MCF 10A (cell line): Measurements from ENCODE around the gene ATP1A2. TPM values are rescaled to one million over a fixed set of nuclear protein-coding genes. Genes with fewer than 3 reads are reported as not detected.

Experiments used
- BruUV-seq: library from RNA; stranded (reverse); fragments of 400-500 nt; replicated peaks from 2 replicates; lab custom pipeline; 2021; lab: Mats Ljungman, UMichigan
- CTCF ChIA-PET: fragments of 300-600 bp; sonication (Branson Sonifier 250); formaldehyde crosslinking; extraction: SDS; loops from one replicate; lab custom pipeline; 2021; ENCODE audit warnings: antibody characterized with exemption, inconsistent platforms; lab: Yijun Ruan, JAX
- POLR2A ChIA-PET: fragments of 300-600, 350-650 bp; sonication (Branson Sonifier 250); formaldehyde crosslinking; extraction: SDS; loops from one replicate; lab custom pipeline; 2020; ENCODE audit warnings: antibody characterized with exemption, inconsistent platforms; lab: Yijun Ruan, JAX
- DNase-seq: peaks from one replicate; pipeline ENCODE4 v3.0.0-alpha.2; 2018; ENCODE audit not compliant: unreplicated experiment
- H3K27ac Mint-ChIP-seq: one replicate; pipeline ENCODE4 v1.8.0; 2022; ENCODE audit warnings: mild to moderate bottlenecking, low read depth, mixed read lengths; ENCODE audit not compliant: unreplicated experiment
- H3K27me3 Mint-ChIP-seq: one replicate; pipeline ENCODE4 v1.8.0; 2022; ENCODE audit warnings: mixed read lengths; ENCODE audit not compliant: insufficient read depth, unreplicated experiment
- H3K36me3 Mint-ChIP-seq: one replicate; pipeline ENCODE4 v1.8.0; 2022; ENCODE audit warnings: mild to moderate bottlenecking, moderate library complexity, mixed read lengths; ENCODE audit not compliant: insufficient read depth, unreplicated experiment
- H3K4me1 Mint-ChIP-seq: one replicate; pipeline ENCODE4 v1.8.0; 2022; ENCODE audit warnings: mixed read lengths; ENCODE audit not compliant: insufficient read depth, unreplicated experiment
- H3K4me3 Mint-ChIP-seq: one replicate; pipeline ENCODE4 v1.8.0; 2022; ENCODE audit warnings: mild to moderate bottlenecking, moderate library complexity, mixed read lengths; ENCODE audit not compliant: unreplicated experiment
- H3K9me3 Mint-ChIP-seq: one replicate; pipeline ENCODE4 v1.8.0; 2022; ENCODE audit warnings: mixed read lengths; ENCODE audit not compliant: unreplicated experiment
- intact Hi-C: fragments of 100-400 bp; cut with micrococcal nuclease; formaldehyde crosslinking; loops from 2 replicates; pipeline ENCODE4 v1.14.1; 2022
- total RNA-seq: library from RNA; stranded (reverse); gene quantifications from 2 replicates; pipeline ENCODE4 v1.2.3, GENCODE V29; 2022
- TF ChIP-seq, protein P1 (sequence below): fragments of 200-600 bp; IDR thresholded peaks from one replicate; pipeline ENCODE4 v1.8.0; 2022; ENCODE audit warnings: antibody characterized with exemption, mild to moderate bottlenecking; ENCODE audit not compliant: unreplicated experiment

The ATP1A2 gene
- total RNA-seq, 1 experiment from 2014 or later: not detected

DNA sequence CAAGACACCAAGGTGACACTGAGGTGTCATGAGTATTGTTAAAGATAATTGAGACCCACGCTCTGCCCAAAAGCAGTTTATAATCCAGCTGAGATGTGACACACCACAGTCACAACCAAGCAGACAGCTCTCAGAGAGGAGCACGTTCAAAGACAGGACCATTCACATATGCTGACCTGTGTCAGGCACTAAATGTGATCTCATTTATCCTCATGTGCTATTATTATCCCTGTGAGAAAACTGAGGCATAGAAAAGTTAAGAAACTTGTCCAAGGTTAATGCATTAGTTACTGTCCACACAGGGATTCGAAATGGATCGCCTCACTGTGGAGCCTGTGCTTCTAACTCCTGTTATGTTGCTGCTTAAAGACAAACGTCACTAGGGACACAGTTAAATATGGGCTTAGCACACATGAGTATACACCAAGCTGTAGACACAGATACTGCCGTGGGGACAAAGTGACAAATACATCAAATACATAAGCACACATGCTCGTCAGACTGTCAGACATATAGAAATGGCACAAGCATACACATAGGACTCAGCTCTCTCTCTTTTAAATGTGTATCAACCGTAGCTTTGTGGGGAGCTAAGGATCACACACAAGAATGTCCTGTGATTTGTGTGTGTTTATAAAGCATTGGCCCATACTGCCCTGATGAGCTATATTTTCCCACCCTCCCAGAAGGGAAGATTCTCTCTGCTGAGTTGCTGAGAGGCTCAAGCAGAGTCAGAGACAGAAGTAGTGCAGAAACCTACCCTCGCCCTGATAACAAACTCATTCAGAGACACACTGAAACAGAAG, 13.6 kb upstream of the ATP1A2 start:
- no peak overlapping the region for H3K27ac Mint-ChIP-seq
- no peaks in the 10 kb centered on the region for H3K9me3 Mint-ChIP-seq
- BruUV-seq: no TSS peak
- intact Hi-C loops: loop anchor here (1.0 kb wide), 7 partner anchors 61 to 314 kb away; no protein-coding TSS in a partner anchor
- no peaks in the 10 kb centered on the region for H3K27me3 Mint-ChIP-seq
- no peak overlapping the region for H3K4me3 Mint-ChIP-seq
- H3K36me3 Mint-ChIP-seq: no peaks in the 10 kb centered on the region
- H3K4me1 Mint-ChIP-seq: peaks cover 23% of the 10 kb centered on the region
- TF ChIP-seq, protein P1, sequence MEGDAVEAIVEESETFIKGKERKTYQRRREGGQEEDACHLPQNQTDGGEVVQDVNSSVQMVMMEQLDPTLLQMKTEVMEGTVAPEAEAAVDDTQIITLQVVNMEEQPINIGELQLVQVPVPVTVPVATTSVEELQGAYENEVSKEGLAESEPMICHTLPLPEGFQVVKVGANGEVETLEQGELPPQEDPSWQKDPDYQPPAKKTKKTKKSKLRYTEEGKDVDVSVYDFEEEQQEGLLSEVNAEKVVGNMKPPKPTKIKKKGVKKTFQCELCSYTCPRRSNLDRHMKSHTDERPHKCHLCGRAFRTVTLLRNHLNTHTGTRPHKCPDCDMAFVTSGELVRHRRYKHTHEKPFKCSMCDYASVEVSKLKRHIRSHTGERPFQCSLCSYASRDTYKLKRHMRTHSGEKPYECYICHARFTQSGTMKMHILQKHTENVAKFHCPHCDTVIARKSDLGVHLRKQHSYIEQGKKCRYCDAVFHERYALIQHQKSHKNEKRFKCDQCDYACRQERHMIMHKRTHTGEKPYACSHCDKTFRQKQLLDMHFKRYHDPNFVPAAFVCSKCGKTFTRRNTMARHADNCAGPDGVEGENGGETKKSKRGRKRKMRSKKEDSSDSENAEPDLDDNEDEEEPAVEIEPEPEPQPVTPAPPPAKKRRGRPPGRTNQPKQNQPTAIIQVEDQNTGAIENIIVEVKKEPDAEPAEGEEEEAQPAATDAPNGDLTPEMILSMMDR: no peak
- CTCF ChIA-PET: interaction anchor here (0.6 to 13.2 kb wide), 66 partner anchors 9 to 1079 kb away, joined by 3 to 243 read pairs (median 5); partner anchors contain the start of genes CASQ1, DCAF8, KCNJ9 and PEA15
- POLR2A ChIA-PET: interaction anchor here (0.6 to 2.9 kb wide), 13 partner anchors 8 to 242 kb away, joined by 3 to 15 read pairs (median 6); partner anchors contain the start of genes DCAF8 and PEX19
- DNase-seq: no peak

DNA sequence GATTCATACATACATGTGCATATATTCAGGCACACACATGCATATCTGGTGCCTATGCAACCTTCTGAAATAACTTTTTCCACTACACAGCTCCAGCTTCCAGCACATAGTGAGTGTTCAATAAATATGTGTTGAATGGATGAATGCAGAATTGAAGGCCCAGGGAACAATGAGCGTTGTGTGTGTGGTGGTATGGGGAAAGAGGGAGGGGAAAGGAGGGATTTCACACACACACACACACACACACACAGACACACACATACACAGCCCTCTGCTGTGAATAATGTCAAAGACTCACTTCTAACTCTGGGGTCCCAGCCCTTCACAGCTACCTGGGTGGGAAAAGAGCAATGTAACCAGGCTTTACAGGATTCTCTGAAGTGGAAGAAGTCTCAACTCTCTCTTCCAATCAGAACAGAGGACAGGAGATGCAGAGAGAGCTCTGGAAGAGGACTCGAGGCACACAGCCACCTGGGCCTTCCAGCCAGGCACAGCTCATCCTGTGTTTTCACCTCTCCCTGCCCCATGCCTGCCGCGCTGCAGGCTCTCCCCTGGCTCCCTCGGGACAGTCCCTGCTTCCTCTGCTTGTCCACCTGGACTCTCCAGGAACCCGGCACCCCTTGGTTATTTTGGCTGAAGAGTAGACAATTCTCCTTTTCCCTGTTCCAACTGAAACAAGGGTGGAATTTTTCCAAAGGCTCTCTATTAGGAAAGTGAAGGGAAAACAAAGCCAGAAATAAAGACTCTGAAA, 11.7 kb upstream of the ATP1A2 start:
- Mint-ChIP-seq H3K27me3 (no peaks in the 10 kb centered on the region), H3K27ac (no peak overlapping the region), H3K9me3 (no peaks in the 10 kb centered on the region), H3K36me3 (no peaks in the 10 kb centered on the region), H3K4me3 (no peak overlapping the region), H3K4me1 (peaks cover 15% of the 10 kb centered on the region)
- BruUV-seq: no TSS peak
- intact Hi-C loops: no loop called here
- TF ChIP-seq, protein P1: no peak
- ChIA-PET POLR2A (interaction anchor here (0.7 to 1.4 kb wide), 9 partner anchors 14 to 157 kb away, joined by 3 to 7 read pairs (median 4); no protein-coding TSS in a partner anchor), CTCF (interaction anchor here (0.5 to 13.2 kb wide), 22 partner anchors 14 to 906 kb away, joined by 3 to 243 read pairs (median 6); partner anchors contain the start of genes CASQ1, DCAF8 and PEA15)
- DNase-seq: no peak

DNA sequence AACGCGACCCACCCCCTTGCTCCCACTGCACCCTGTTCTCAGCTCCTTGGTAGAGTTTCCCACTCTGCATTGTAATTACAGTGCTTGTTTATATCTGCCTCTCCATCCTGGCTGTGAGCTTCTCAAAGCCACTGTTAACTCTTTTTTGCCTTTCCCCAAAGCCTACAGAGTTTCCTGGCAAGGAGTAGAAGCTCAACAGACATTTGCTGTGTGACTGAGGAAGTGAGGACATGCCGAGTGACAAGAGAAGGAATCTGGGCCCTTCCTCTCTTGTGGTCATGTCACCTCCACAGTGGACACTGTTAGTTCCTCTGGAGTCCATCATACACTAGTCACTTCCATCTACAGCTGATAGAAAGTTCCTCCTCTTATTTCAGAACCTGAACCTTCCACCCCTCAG, 11.1 kb upstream of the ATP1A2 start:
- Mint-ChIP-seq H3K4me3 (no peak overlapping the region), H3K9me3 (no peaks in the 10 kb centered on the region), H3K27ac (no peak overlapping the region), H3K4me1 (peaks cover 18% of the 10 kb centered on the region), H3K27me3 (no peaks in the 10 kb centered on the region), H3K36me3 (no peaks in the 10 kb centered on the region)
- TF ChIP-seq, protein P1: no peak
- intact Hi-C loops: no loop called here
- ChIA-PET POLR2A (interaction anchor here (0.8 to 1.5 kb wide), 5 partner anchors 20 to 157 kb away, joined by 4 to 5 read pairs (median 4); no protein-coding TSS in a partner anchor), CTCF (interaction anchor here (0.7 to 13.2 kb wide), 20 partner anchors 8 to 311 kb away, joined by 3 to 243 read pairs (median 8); partner anchors contain the start of genes CASQ1 and DCAF8)
- DNase-seq: no peak
- BruUV-seq: no TSS peak
